Upper lobe of right lung (tissue), 1 donor: ENCODE measurements around the gene NXN. TPM values are rescaled to one million over a fixed set of nuclear protein-coding genes. Genes with fewer than 3 reads are reported as not detected.

Source experiments
- ATAC-seq: fragments of 200-7000 bp; cut with Tn5 transposase; one replicate; pipeline ENCODE4 v1.9.1; 2020; ENCODE audit warnings: mild to moderate bottlenecking, moderate library complexity
- DNase-seq: peaks from one replicate; pipeline ENCODE4 v3.0.0-alpha.2; 2020
- H3K27ac ChIP-seq: fragments of 200-600 bp; one replicate; pipeline ENCODE4 v1.8.0; 2022
- H3K27me3 ChIP-seq: fragments of 200-600 bp; one replicate; pipeline ENCODE4 v1.8.0; 2022; ENCODE audit warnings: mild to moderate bottlenecking
- H3K36me3 ChIP-seq: fragments of 200-600 bp; one replicate; pipeline ENCODE4 v1.8.0; 2022
- H3K4me1 ChIP-seq: fragments of 200-600 bp; one replicate; pipeline ENCODE4 v1.8.0; 2022
- H3K4me3 ChIP-seq: fragments of 200-600 bp; one replicate; pipeline ENCODE4 v1.8.0; 2022; ENCODE audit warnings: mild to moderate bottlenecking
- H3K9me3 ChIP-seq: fragments of 200-600 bp; one replicate; pipeline ENCODE4 v1.8.0; 2022
- CTCF ChIP-seq: fragments of 200-600 bp; IDR thresholded peaks from one replicate; pipeline ENCODE4 v1.8.0; 2022; ENCODE audit warnings: antibody characterized with exemption
- intact Hi-C: fragments of 100-400 bp; cut with DNase I; formaldehyde crosslinking; loops from one replicate; pipeline ENCODE4 v1.11.0; 2022
- long read RNA-seq: library from polyadenylated mRNA; unstranded; transcript quantifications from one replicate; pipeline ENCODE4 v2.0.0, GENCODE V29; 2021
- total RNA-seq: library from RNA; stranded (reverse); fragmentation: NEBNext Ultra II Directional; extraction: Animal tissue kit (Norgen Biotek cat#: 25700); gene quantifications from one replicate; pipeline ENCODE4 v1.2.1, GENCODE V29; 2021
- donor health status: DM: no; HTN: yes; CAD: no; lungs with severe emphysema.

NXN gene
- 57.3 TPM for total RNA-seq
- long read RNA-seq, transcript NXN-201 (8 exons, 3,036 nt) = major isoform, 108 of 141 reads
- long read RNA-seq, partial matches to known transcripts = 17 of 141 reads
- long read RNA-seq, other reads (novel, unspliced or antisense) = 15 of 141 reads

- peak within 1 kb of the TSS; percentile 70 for H3K27ac ChIP-seq
- ATAC-seq = peak; percentile 98
- H3K27me3 ChIP-seq = no peaks in the 10 kb centered on the region
- DNase-seq = peak; percentile 94
- peak within 1 kb of the TSS; percentile 73 for H3K4me3 ChIP-seq
- TF ChIP-seq CTCF = peak; percentile 17
- no peaks in the 10 kb centered on the region for H3K36me3 ChIP-seq
- intact Hi-C loops = loop anchor here (5.0 kb wide), 1 partner anchor 177 kb away; no protein-coding TSS in a partner anchor
- H3K9me3 ChIP-seq = no peaks in the 10 kb centered on the region
- H3K4me1 ChIP-seq = peaks cover 14% of the 10 kb centered on the region
Measured at GRCh38 chr17:979539-980405, at the start of gene NXN. Gene NXN (minus strand): TSS chr17:979776.

- H3K27me3 ChIP-seq = no peaks in the 10 kb centered on the region
- peaks cover 11% of the 10 kb centered on the region for H3K36me3 ChIP-seq
- H3K4me1 ChIP-seq = peaks cover 12% of the 10 kb centered on the region
- ATAC-seq = no peak
- intact Hi-C loops = no loop called here
- DNase-seq = no peak
- TF ChIP-seq CTCF = no peak
- no peak overlapping the region for H3K27ac ChIP-seq
- no peaks in the 10 kb centered on the region for H3K9me3 ChIP-seq
- no peak overlapping the region for H3K4me3 ChIP-seq
Measured at GRCh38 chr17:1027044-1027443, 47.5 kb upstream of the NXN start.

- Histone ChIP-seq H3K4me1 (peaks cover 12% of the 10 kb centered on the region), H3K27ac (no peak overlapping the region), H3K27me3 (no peaks in the 10 kb centered on the region), H3K36me3 (peaks cover 11% of the 10 kb centered on the region), H3K9me3 (no peaks in the 10 kb centered on the region), H3K4me3 (no peak overlapping the region)
- ATAC-seq = no peak
- no peak for TF ChIP-seq CTCF
- DNase-seq = no peak
- intact Hi-C loops = no loop called here
Measured at GRCh38 chr17:1026599-1026975, 47.0 kb upstream of the NXN start.

GRCh38 chr17:1025733-1026598 is 46.4 kb upstream of the NXN start:
- Histone ChIP-seq H3K27ac (no peak overlapping the region), H3K9me3 (no peaks in the 10 kb centered on the region), H3K36me3 (peaks cover 11% of the 10 kb centered on the region), H3K27me3 (no peaks in the 10 kb centered on the region), H3K4me1 (peaks cover 9% of the 10 kb centered on the region), H3K4me3 (no peak overlapping the region)
- no peak for DNase-seq
- ATAC-seq = no peak
- no peak for TF ChIP-seq CTCF
- intact Hi-C loops = no loop called here

GRCh38 chr17:1024076-1024475 is 44.5 kb upstream of the NXN start:
- Histone ChIP-seq H3K27ac (no peak overlapping the region), H3K36me3 (peaks cover 11% of the 10 kb centered on the region), H3K4me3 (no peak overlapping the region), H3K27me3 (no peaks in the 10 kb centered on the region), H3K4me1 (no peaks in the 10 kb centered on the region), H3K9me3 (no peaks in the 10 kb centered on the region)
- TF ChIP-seq CTCF = no peak
- DNase-seq (no peak), ATAC-seq (no peak)
- intact Hi-C loops = no loop called here
